IMR-90 (cell line): ENCODE data around the gene OPN4.

Source experiments
- CEBPB ChIP-seq: IDR thresholded peaks from 2 replicates; pipeline ENCODE4 v1.6.1; 2012; ENCODE audit warnings: low read depth, low read length, improper control_type of control experiment
- CTCF ChIP-seq: conservative IDR thresholded peaks from 2 replicates; pipeline ENCODE4 v1.5.1; 2012; ENCODE audit warnings: mild to moderate bottlenecking, low read depth, low read length, improper control_type of control experiment
- ELK1 ChIP-seq: fragments of 150-350 bp; IDR thresholded peaks from 2 replicates; pipeline ENCODE4 v1.6.1; 2016; ENCODE audit warnings: low read depth, mild to moderate bottlenecking, low read length, moderate library complexity, borderline replicate concordance
- MAFK ChIP-seq: IDR thresholded peaks from 2 replicates; pipeline ENCODE4 v1.6.1; 2012; ENCODE audit warnings: low read depth, low read length, improper control_type of control experiment
- MAZ ChIP-seq: IDR thresholded peaks from 2 replicates; pipeline ENCODE4 v1.6.1; 2012; ENCODE audit warnings: low read depth, mild to moderate bottlenecking, low read length, improper control_type of control experiment, moderate library complexity, borderline replicate concordance
- MXI1 ChIP-seq: IDR thresholded peaks from 2 replicates; pipeline ENCODE4 v1.6.1; 2012; ENCODE audit warnings: low read depth, mild to moderate bottlenecking, low read length, moderate library complexity, borderline replicate concordance
- NFE2L2 ChIP-seq: fragments of 150-350 bp; IDR thresholded peaks from 2 replicates; pipeline ENCODE4 v1.6.1; 2016; ENCODE audit warnings: low read depth, mild to moderate bottlenecking, low read length
- POLR2A ChIP-seq: IDR thresholded peaks from 2 replicates; pipeline ENCODE4 v1.6.1; 2012; ENCODE audit warnings: mild to moderate bottlenecking, low read depth, low read length
- RAD21 ChIP-seq: IDR thresholded peaks from 2 replicates; pipeline ENCODE4 v1.6.1; 2012; ENCODE audit warnings: low read length, improper control_type of control experiment
- RCOR1 ChIP-seq: IDR thresholded peaks from 2 replicates; pipeline ENCODE4 v1.6.1; 2012; ENCODE audit warnings: mild to moderate bottlenecking, low read length, improper control_type of control experiment; ENCODE audit not compliant: insufficient replicate concordance
- RFX5 ChIP-seq: IDR thresholded peaks from 2 replicates; pipeline ENCODE4 v1.8.0; 2012; ENCODE audit warnings: low read depth, mild to moderate bottlenecking, low read length, moderate library complexity
- SMC3 ChIP-seq: fragments of 150-350 bp; IDR thresholded peaks from 2 replicates; pipeline ENCODE4 v1.6.1; 2016; ENCODE audit warnings: low read depth, mild to moderate bottlenecking, antibody characterized with exemption, low read length, moderate library complexity
- USF2 ChIP-seq: fragments of 150-350 bp; IDR thresholded peaks from 2 replicates; pipeline ENCODE4 v1.6.1; 2017; ENCODE audit warnings: mild to moderate bottlenecking, antibody characterized with exemption, low read length, low read depth

GRCh38 chr10:86707505-86707904 is 53.2 kb downstream of the OPN4 start:
- TF ChIP-seq POLR2A, result no peak
- no peak for TF ChIP-seq CTCF
- no peak for TF ChIP-seq CEBPB
- TF ChIP-seq RAD21, result no peak
- TF ChIP-seq SMC3, result no peak
- no peak for TF ChIP-seq RCOR1
- TF ChIP-seq MAFK, result no peak
- no peak for TF ChIP-seq NFE2L2
- TF ChIP-seq RFX5, result no peak
- TF ChIP-seq USF2, result no peak
- no peak for TF ChIP-seq MXI1
- no peak for TF ChIP-seq ELK1
- TF ChIP-seq MAZ, result no peak
